NB4 (cell line): ENCODE results near the gene SLC35D3.

ENCODE experiments used
- DNase-seq: peaks from one replicate; pipeline ENCODE4 v3.0.0; 2010; ENCODE audit warnings: low read depth
- H3K4me3 ChIP-seq: one replicate; pipeline ENCODE4 v1.5.1; 2011; ENCODE audit warnings: mild to moderate bottlenecking, low read depth, low read length, moderate library complexity
- MAX ChIP-seq: IDR thresholded peaks from 2 replicates; pipeline ENCODE4 v1.6.1; 2011; ENCODE audit warnings: low read depth, low read length
- MYC ChIP-seq: IDR thresholded peaks from 2 replicates; pipeline ENCODE4 v1.6.1; 2011; ENCODE audit warnings: low read depth, low read length
- POLR2A ChIP-seq: IDR thresholded peaks from 2 replicates; pipeline ENCODE4 v1.6.1; 2011; ENCODE audit warnings: mild to moderate bottlenecking; ENCODE audit not compliant: insufficient read length; ENCODE audit errors: extremely low read depth
- TF ChIP-seq, protein P1 (sequence below): IDR thresholded peaks from one replicate; pipeline ENCODE4 v1.5.1; 2012; ENCODE audit warnings: low read depth, low read length

The SLC35D3 gene

GRCh38 chr6:136960781-136961180 is 38.7 kb downstream of the SLC35D3 start:
- no peak overlapping the region for H3K4me3 ChIP-seq
- TF ChIP-seq, protein P1, sequence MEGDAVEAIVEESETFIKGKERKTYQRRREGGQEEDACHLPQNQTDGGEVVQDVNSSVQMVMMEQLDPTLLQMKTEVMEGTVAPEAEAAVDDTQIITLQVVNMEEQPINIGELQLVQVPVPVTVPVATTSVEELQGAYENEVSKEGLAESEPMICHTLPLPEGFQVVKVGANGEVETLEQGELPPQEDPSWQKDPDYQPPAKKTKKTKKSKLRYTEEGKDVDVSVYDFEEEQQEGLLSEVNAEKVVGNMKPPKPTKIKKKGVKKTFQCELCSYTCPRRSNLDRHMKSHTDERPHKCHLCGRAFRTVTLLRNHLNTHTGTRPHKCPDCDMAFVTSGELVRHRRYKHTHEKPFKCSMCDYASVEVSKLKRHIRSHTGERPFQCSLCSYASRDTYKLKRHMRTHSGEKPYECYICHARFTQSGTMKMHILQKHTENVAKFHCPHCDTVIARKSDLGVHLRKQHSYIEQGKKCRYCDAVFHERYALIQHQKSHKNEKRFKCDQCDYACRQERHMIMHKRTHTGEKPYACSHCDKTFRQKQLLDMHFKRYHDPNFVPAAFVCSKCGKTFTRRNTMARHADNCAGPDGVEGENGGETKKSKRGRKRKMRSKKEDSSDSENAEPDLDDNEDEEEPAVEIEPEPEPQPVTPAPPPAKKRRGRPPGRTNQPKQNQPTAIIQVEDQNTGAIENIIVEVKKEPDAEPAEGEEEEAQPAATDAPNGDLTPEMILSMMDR = no peak
- TF ChIP-seq POLR2A = no peak
- TF ChIP-seq MAX = no peak
- no peak for TF ChIP-seq MYC
- DNase-seq = no peak

GRCh38 chr6:136961848-136962247 is 39.7 kb downstream of the SLC35D3 start:
- no peak overlapping the region for H3K4me3 ChIP-seq
- TF ChIP-seq MAX (no peak), POLR2A (no peak), MYC (no peak)
- TF ChIP-seq, protein P1 = no peak
- no peak for DNase-seq

GRCh38 chr6:136962661-136963060 is 40.6 kb downstream of the SLC35D3 start:
- no peak for DNase-seq
- no peak overlapping the region for H3K4me3 ChIP-seq
- TF ChIP-seq, protein P1 = no peak
- no peak for TF ChIP-seq POLR2A
- TF ChIP-seq MYC = no peak
- TF ChIP-seq MAX = no peak

GRCh38 chr6:136963259-136963658 is 41.2 kb downstream of the SLC35D3 start:
- DNase-seq = no peak
- TF ChIP-seq, protein P1 = no peak
- TF ChIP-seq MYC (no peak), POLR2A (no peak), MAX (no peak)
- no peak overlapping the region for H3K4me3 ChIP-seq

DNA sequence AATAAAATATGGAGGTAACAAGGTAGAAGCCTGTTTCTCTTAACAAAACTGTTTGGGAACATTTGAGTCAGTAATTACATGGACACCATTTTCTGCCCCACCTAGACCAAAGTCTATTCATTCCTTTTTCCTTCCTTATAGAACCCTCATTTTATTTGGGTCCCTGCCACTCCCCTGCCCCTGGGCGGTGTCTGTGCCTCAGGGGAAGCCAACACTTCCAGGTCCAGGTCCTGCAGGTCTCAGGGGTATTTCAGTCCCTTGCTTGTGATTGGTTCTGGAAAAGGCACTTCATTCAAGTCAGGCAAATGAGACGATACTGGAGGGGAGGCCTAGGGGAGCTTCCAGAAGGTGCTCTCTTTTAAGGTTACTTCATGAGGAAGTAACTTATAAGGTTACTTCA is 42.3 kb downstream of the SLC35D3 start:
- TF ChIP-seq, protein P1 = no peak
- TF ChIP-seq MYC (no peak), POLR2A (no peak), MAX (no peak)
- H3K4me3 ChIP-seq = no peak overlapping the region

More for the DNA sequence above, 42.3 kb downstream of the SLC35D3 start:
- no peak for DNase-seq
